Right forelimb (tissue), 1 donor: ENCODE measurements around the gene CCDC146.
A peak's percentile ranks its signal among the peaks of the same experiment; 100 is the strongest.
"Not testable (repeated sequence)": the region's sequence is repeated elsewhere in the genome, so short reads cannot be mapped to it uniquely, and the experiment has no call there.

Experiments
- DNase-seq: peaks from one replicate; pipeline ENCODE4 v3.0.0-alpha.2; 2018

Gene CCDC146

GRCh38 chr7:77247206-77247850 lies 124.9 kb downstream of the CCDC146 start:
- DNase-seq, result peak; percentile 73

DNA sequence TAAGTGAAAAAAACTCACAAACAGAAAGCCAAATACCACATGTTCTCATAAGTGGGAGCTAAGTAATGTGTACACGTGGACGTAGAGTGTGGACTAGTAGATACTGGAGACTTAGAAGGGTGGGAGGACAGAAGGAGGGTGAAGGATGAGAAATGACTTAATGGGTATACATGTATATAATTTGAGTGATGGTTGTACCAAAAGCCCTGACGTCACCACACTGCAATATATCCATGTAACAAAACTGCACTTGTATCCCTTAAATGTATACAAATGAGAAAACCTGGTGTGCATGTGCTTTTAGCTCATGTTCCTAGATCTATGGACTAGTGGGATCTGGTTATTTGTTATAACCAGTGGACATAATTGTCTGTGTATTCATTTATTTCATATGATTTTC lies 125.7 kb downstream of the CCDC146 start:
- no peak for DNase-seq

DNA sequence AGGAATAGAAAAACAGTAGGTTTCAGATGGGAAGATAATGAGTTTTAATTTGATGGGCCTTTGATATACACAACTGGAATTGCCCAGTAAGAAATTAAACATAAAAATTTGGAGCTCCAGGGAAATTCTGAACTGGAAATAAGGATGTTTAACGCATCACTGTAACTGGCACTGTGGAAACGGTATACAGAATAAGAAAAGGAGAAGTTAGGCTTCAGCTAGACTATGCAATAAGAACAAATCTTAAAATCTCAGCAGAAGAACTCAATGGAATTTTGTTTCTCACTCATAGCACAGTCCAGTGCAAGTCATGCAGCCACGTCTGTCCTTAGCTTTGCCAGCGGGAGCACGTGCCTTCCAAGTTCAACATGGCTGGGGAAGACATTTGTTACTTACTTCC lies 130.1 kb downstream of the CCDC146 start:
- DNase-seq, result no peak

- DNase-seq, result no peak
These were observed 130.7 kb downstream of the CCDC146 start for GRCh38 chr7:77253151-77253550.

- DNase-seq, result no peak
These were observed 132.0 kb downstream of the CCDC146 start for GRCh38 chr7:77254429-77254828.

GRCh38 chr7:77254915-77255314 lies 132.5 kb downstream of the CCDC146 start:
- no peak for DNase-seq

DNA sequence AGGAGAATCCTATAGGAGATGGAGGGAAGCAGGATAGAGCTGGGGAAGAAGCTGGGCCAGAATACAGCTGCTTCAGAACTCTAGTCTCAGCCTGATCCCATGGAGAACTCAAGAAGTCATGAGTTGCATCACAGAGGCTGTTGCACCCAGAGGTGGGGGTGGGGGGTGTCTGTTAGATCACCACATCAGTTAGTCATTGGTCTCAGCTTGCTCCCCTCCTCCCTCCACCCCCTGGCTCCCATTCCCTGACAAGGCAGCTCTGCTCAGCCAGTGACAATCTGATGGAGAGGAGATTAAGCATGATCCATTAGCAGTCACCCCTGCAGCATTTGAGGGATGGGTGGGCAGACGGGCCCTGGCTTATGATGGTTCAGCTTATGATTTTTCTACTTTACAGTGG lies 135.6 kb downstream of the CCDC146 start:
- DNase-seq, result no peak

DNA sequence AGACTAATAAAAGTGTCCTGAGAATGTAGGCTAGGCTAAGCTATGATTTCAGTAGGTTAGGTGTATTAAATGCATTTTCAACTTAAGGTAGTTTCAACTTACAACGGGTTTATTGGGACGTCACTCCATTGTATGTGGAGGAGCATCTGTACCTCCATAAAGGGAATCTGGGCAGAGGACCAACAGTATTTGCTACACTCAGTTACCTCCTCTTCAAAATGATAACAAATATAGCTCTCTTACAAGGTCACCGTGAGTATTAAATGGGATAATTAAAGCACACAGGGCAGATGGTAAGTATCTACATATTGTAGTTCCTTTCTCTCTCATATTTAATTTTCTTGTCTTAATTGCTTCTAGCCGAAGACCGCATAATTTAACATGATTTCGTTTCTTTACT lies 136.2 kb downstream of the CCDC146 start:
- DNase-seq, result no peak

DNA sequence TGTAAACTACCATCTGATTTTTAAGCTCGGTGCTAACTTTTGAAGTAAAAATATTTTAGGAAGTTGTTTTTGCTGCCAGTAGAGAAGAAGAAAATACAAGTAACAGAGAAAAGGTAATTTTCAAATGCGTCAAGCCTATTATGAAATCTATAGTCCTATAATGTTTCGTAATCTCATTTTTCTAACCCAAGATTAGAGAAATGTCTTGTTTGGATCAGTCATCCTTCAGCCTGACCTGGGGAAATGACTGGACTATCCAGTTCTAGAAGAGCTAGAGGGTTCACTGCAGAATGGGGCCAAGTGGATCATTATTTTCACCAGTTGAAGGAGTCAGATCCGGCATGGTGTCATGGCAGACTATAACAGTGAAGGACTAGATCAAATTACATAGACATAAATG lies 139.9 kb downstream of the CCDC146 start:
- DNase-seq, result no peak

DNA sequence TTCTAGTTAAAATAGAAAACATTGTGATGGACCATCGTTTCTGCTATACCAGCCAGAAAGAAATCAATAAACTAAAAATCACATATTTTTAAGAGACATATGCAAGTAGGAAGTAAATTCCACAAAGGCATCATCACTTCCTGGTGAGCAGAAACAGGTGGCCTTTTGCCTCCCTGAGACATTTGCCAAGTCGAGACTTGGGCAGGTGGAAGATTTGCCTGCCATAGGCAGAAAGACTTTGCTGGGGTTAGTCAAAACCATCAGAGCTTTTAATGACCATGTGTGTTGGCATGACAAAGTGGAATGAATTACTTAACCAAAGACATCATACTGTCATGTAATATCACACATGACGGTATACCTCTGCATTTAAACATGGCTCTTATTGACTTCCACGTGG lies 143.3 kb downstream of the CCDC146 start:
- DNase-seq, result no peak

- no peak for DNase-seq
These were observed 143.9 kb downstream of the CCDC146 start for GRCh38 chr7:77266291-77266794.

DNA sequence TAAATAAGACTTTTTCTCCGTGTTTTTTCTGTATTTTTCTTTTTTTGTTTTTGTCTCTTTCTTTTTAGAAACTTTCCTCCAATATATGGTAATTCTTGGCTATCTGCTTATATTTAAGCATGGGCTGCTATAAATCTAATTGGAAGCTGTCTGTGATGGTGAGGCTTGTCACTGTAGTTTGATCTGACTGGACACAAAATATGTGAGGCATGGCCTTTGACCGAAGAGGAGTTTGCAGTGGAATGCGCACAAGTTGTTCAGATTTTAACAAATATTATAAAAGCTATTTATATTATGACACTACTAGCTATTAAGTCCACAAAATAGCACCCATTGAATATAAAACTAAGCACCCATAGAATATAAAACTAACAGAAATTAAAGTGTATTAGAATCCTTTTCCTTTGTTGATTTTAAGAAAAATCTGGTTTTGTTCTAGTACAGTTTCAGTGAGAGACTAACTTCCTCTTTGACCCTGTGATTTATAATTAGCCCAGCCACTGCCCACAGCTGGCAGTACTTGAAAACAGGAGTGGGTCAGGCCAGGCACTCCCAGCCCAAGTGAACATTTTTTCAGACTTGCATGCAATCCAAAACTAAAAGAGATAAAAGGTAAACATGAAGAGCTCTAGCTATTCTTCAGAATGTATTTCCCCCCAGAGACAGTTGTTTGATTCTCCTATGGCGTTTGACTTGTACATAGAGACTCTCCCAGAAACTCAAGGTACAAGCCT lies 147.1 kb downstream of the CCDC146 start:
- no peak for DNase-seq

GRCh38 chr7:77270094-77270480 lies 147.7 kb downstream of the CCDC146 start:
- DNase-seq, result no peak

DNA sequence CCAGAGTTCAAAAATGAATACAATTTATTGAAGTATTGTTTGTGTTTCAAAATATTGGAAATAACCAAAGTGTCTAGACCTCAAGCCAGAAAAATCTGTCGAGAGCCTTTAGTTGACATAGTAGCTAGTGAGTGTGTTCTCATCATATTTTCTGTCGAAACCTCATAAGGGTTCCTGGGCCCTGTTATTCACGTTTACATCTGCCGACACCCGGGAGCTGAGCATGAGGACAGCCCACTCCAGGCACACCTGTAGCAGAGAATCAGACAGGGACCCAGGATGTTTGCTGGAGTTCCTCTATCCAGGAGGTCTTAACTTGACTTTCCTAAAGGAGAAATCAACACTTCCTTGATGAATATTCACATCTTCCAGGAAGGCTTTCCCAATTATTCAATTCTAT lies 149.4 kb downstream of the CCDC146 start:
- DNase-seq, result no peak

DNA sequence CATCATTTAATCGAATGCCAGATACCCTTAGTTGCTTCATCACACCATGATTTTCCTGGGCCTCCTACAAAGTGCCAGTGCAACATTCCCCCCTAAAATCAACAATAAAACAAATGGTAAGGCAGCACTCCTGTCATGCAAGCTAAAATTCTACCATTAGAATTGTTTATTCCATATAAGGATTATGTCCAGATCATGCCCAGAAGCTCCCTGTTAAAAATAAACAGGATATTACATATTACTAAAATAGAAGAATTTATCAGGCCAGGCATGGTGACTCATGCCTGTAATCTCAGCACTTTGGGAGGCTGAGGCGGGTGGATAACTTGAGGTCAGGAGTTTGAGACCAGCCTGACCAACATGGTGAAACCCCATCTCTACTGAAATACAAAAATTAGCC lies 153.2 kb downstream of the CCDC146 start:
- DNase-seq, result not testable (repeated sequence)

DNA sequence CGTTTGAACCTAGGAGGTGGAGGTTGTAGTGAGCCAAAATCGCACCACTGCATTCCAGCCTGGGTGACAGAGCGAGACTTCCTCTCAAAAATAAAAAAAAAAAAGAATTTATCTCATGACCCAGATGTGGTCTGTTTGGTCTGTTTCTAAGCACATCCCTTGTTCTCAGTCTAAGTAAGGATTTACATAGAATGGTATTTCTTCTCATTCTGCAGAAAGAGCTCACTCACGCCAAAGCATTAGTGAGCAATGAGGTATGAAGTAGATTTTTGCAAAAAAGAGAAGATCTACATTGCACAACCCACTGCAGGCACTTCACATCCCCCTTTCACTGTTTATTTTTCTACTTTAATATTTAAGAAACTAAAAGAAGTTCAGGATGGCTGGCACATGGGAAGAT lies 153.7 kb downstream of the CCDC146 start:
- DNase-seq, result no peak

DNA sequence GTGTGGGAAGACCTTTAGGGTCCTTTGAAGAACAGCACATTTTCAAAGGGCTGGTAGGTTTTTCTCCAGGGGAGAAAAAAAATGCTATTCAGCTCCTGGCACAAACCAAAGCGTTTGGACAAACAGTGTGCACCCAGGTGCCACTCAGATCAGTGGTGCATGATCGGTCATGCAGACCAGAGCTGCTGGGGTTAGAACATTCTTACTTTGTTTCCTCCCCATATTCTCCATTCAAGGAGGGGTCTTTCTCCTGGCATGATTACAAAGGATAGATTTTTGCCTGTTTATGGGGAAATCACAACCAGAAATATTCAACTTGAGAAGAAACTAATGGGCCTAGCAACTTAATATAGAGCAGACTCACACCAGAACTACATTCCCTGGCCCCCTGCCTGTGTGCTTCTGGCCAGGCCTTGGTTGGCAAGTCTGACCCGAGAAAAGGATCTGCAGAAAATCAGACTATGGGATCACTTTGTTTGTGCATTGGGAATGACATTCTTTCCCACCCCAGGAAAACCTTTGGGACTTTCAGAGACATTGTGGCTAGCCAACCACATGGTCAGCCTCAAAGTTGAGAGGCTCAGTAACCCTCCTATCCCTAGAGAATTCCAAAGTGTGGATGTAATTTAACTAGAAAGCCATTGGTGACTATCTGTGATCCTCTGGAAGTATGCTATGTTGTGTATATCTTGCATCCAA lies 159.5 kb downstream of the CCDC146 start:
- no peak for DNase-seq

GRCh38 chr7:77282897-77283296 lies 160.5 kb downstream of the CCDC146 start:
- DNase-seq, result no peak

- no peak for DNase-seq
These were observed 161.6 kb downstream of the CCDC146 start for GRCh38 chr7:77284005-77284404.

GRCh38 chr7:77284616-77285015 lies 162.2 kb downstream of the CCDC146 start:
- no peak for DNase-seq

DNA sequence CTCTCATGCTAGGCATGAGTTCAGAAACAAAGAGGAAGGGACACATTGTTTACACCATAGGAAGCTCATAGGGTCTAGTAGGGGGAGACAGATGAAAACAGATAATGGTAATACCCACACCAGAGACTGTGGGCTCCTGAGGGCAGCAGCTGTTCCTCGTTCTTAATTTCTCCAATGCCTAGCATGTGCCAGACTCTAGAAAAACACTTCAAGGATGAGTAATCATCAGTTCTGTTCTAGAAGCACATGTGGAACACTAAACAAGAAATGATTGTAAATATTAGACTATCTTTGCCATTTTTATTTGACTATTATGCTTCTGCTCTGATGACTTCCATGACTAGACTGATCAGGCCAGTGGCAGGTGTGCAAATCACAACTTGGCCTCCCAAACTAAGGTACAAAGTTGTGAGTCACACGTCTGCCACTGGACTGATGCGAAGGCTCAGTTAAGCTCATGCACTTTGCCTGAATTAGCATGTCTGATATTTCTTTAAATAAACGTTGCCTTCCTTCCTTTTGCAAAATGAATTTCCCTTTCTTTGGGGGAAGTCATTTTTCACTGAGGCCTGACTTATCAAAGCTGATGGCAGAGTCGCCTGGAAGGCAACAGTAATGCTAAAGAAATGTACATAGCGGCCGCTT lies 166.4 kb downstream of the CCDC146 start:
- no peak for DNase-seq

- no peak for DNase-seq
These were observed 167.0 kb downstream of the CCDC146 start for GRCh38 chr7:77289387-77289786.

DNA sequence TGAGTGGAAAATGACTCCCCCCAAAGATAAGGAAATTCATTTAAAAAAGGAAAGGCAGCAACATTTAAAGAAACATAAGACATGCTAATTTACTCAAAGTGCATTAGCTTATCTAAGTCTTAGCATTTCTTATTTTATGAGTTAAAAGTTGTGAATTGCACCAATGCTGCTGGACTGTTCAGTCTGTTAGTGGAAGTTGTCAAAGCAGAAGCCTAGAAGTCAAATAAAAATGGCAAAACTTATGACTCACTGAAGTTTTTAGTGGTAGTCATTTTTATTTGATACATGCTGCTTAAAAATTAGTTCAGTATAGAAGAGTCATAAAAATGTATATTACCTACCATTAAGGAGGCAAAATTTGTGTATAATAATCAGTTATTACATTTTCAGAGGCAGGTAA lies 168.0 kb downstream of the CCDC146 start:
- no peak for DNase-seq
